Keratinocyte (primary cell): ENCODE measurements around the gene SH2D1B. TPM values are rescaled to one million over a fixed set of nuclear protein-coding genes. Genes with fewer than 3 reads are reported as not detected.
"Not testable (repeated sequence)": the region's sequence is repeated elsewhere in the genome, so short reads cannot be mapped to it uniquely, and the experiment has no call there.

Experiments
- DNase-seq: peaks from one replicate; pipeline ENCODE4 v3.0.0-alpha.2; 2011; ENCODE audit warnings: low read depth, missing footprints, low spot score
- FAIRE-seq: peaks from 2 replicates; lab custom pipeline; 2011; peaks lifted over from hg19 to GRCh38; lab: Jason Lieb, UNC
- H2AFZ ChIP-seq: 2 replicates; pipeline ENCODE4 v1.6.0; 2012; ENCODE audit warnings: low read length, control low read depth, inconsistent platforms; ENCODE audit not compliant: control insufficient read depth
- H3K27ac ChIP-seq: 2 replicates; pipeline ENCODE4 v1.5.1; 2011; ENCODE audit warnings: low read length; ENCODE audit not compliant: control insufficient read depth, insufficient read depth
- H3K27me3 ChIP-seq: 3 replicates; pipeline ENCODE4 v1.6.0; 2011; ENCODE audit warnings: low read length; ENCODE audit not compliant: control insufficient read depth, insufficient read depth; ENCODE audit errors: extremely low read depth
- H3K36me3 ChIP-seq, 2 experiments: 2 replicates in 1 of 2; 3 replicates in 1 of 2; pipeline ENCODE4 v1.5.1; 2011; ENCODE audit warnings: low read length in 2 of 2, mild to moderate bottlenecking in 1 of 2; ENCODE audit not compliant: control insufficient read depth in 2 of 2, insufficient read depth in 2 of 2; ENCODE audit errors: extremely low read depth in 1 of 2
- H3K4me1 ChIP-seq: 3 replicates; pipeline ENCODE4 v1.5.1; 2011; ENCODE audit warnings: low read length; ENCODE audit not compliant: control insufficient read depth, insufficient read depth; ENCODE audit errors: extremely low read depth
- H3K4me2 ChIP-seq: 3 replicates; pipeline ENCODE4 v1.6.0; 2011; ENCODE audit warnings: low read depth, low read length; ENCODE audit not compliant: control insufficient read depth, insufficient read depth; ENCODE audit errors: extremely low read depth
- H3K4me3 ChIP-seq, 3 experiments: fragments of 200-600 bp in 1 of 3; sonication (generic) in 1 of 3; 2 replicates in 2 of 3; 3 replicates in 1 of 3; pipeline ENCODE4 v1.5.1; 2011 to 2016; ENCODE audit warnings: low read length in 3 of 3, mild to moderate bottlenecking in 3 of 3, control low read depth in 2 of 3, inconsistent platforms in 1 of 3, low read depth in 1 of 3, mixed read lengths in 1 of 3, mixed run types in 1 of 3, moderate library complexity in 1 of 3; ENCODE audit not compliant: control insufficient read depth in 2 of 3, insufficient read depth in 2 of 3; ENCODE audit errors: extremely low read depth in 1 of 3
- H3K79me2 ChIP-seq: 2 replicates; pipeline ENCODE4 v1.6.0; 2012; ENCODE audit warnings: low read length; ENCODE audit not compliant: control insufficient read depth, insufficient read depth
- H3K9ac ChIP-seq: 3 replicates; pipeline ENCODE4 v1.6.0; 2011; ENCODE audit warnings: low read length; ENCODE audit not compliant: control insufficient read depth, insufficient read depth; ENCODE audit errors: extremely low read depth
- H3K9me1 ChIP-seq: 3 replicates; pipeline ENCODE4 v1.6.0; 2011; ENCODE audit warnings: low read length; ENCODE audit not compliant: control insufficient read depth, insufficient read depth; ENCODE audit errors: extremely low read depth
- H3K9me3 ChIP-seq: 2 replicates; pipeline ENCODE4 v1.5.1; 2012; ENCODE audit warnings: low read depth, low read length; ENCODE audit not compliant: control insufficient read depth
- H4K20me1 ChIP-seq: 3 replicates; pipeline ENCODE4 v1.6.0; 2011; ENCODE audit warnings: low read length; ENCODE audit not compliant: control insufficient read depth, insufficient read depth; ENCODE audit errors: extremely low read depth
- CTCF ChIP-seq, 3 experiments: IDR thresholded peaks in 1 of 3; conservative IDR thresholded peaks in 1 of 3; optimal IDR thresholded peaks in 1 of 3; 2 replicates in 2 of 3; 3 replicates in 1 of 3; pipeline versions ENCODE3 to v1.5.1; 2011; ENCODE audit warnings: low read length in 3 of 3, mild to moderate bottlenecking in 3 of 3, moderate library complexity in 2 of 3, control low read depth in 1 of 3, inconsistent platforms in 1 of 3; ENCODE audit not compliant: insufficient read depth in 2 of 3; ENCODE audit errors: extremely low read depth in 1 of 3
- EZH2 ChIP-seq: IDR thresholded peaks from one replicate; pipeline ENCODE4 v1.6.1; 2012; ENCODE audit warnings: inconsistent platforms, mild to moderate bottlenecking, low read length, moderate library complexity
- dilution Hi-C: fragments of 300-500 bp; cut with MboI; formaldehyde crosslinking; loops from one replicate; pipeline ENCODE4 v1.7.0; 2020; ENCODE audit warnings: low sequenced_read_pairs; ENCODE audit not compliant: extremely low pct_ligation_motif_present
- polyA plus RNA-seq, 5 experiments: library from polyadenylated mRNA; depleted of rRNA in 3 of 5; stranded (reverse) in 3 of 5; stranded (forward) in 1 of 5; unstranded in 1 of 5; fragments of >200 nt; gene quantifications; 1 replicate in 1 of 5; 2 replicates in 3 of 5; 3 replicates in 1 of 5; pipeline versions ENCODE4 v1.2.1 to v1.2.3, GENCODE V29; 2011 to 2012; ENCODE audit warnings: missing spikeins in 2 of 5, low read depth in 1 of 5, low replicate concordance in 1 of 5

The SH2D1B gene
- polyA plus RNA-seq, 1 donor (not counting 4 experiments of a cell fraction or from before 2014, with no cell fraction given) = not detected

DNA sequence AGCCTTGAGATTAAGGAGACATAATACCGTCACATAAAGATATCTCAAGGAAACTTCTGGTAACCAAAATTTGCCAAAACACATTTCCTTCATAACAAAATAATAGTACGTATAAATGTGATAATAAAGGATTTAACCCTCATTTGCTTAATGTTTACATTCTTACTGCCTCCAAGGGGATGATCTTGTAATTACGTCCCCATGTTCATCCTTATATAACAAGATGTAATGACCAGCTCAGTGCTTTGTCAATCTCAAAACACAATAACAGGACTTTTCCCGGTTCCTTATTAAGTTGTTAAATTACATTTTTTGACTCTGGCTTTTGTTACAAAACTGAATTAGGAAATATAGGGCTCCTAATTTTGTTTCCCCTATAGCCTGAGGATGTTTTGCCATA, 44.4 kb upstream of the SH2D1B start:
- no peak for FAIRE-seq
- no peaks in the 10 kb centered on the region for H3K36me3 ChIP-seq
- H3K9ac ChIP-seq = no peak overlapping the region
- H3K9me3 ChIP-seq = no peaks in the 10 kb centered on the region
- H3K27ac ChIP-seq = no peak overlapping the region
- H3K4me3 ChIP-seq = no peak overlapping the region
- no peak for DNase-seq
- H4K20me1 ChIP-seq = no peaks in the 10 kb centered on the region
- no peaks in the 10 kb centered on the region for H3K27me3 ChIP-seq
- H2AFZ ChIP-seq = no peak overlapping the region
- dilution Hi-C loops = no loop called here
- H3K4me1 ChIP-seq = no peaks in the 10 kb centered on the region
- H3K9me1 ChIP-seq = no peaks in the 10 kb centered on the region
- TF ChIP-seq CTCF (optimal IDR thresholded peaks at IDR 0.05 in 1 of 3, IDR thresholded peaks at IDR 0.05 in 1 of 3, conservative IDR thresholded peaks at IDR 0.05 in 1 of 3; ENCODE audit: extremely low read depth in 1 of 3, insufficient read depth in 2 of 3, low read length in 3 of 3) (no peak), EZH2 (no peak)
- no peaks in the 10 kb centered on the region for H3K79me2 ChIP-seq
- no peak overlapping the region for H3K4me2 ChIP-seq

- H4K20me1 ChIP-seq, H3K4me2 ChIP-seq, H3K79me2 ChIP-seq, H3K36me3 ChIP-seq, FAIRE-seq, H3K27me3 ChIP-seq, H3K4me3 ChIP-seq, DNase-seq, H3K9ac ChIP-seq, H3K27ac ChIP-seq, dilution Hi-C loops, H3K4me1 ChIP-seq, H2AFZ ChIP-seq, H3K9me3 ChIP-seq, H3K9me1 ChIP-seq: not testable (repeated sequence)
These were observed 42.4 kb upstream of the SH2D1B start for GRCh38 chr1:162454361-162454760.

DNA sequence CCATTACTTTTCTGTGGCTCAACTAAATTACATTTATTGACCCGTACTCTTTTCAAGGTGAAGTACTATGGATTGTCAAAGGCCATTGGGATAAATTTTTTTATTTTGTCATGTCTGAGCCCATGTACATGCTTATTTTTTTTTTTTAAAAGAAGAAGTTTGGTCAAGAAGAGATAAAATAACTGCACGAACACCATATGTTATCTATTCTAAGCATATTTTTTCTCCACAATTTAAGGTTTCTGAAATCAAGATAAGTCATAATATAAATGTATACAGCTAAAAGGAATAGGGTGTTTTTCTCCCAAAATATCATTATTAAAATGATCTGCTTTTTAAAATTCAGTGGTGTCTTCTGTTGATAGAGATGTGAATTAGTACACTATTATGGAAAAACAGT, 35.0 kb upstream of the SH2D1B start:
- H3K36me3 ChIP-seq = no peaks in the 10 kb centered on the region
- TF ChIP-seq CTCF (optimal IDR thresholded peaks at IDR 0.05 in 1 of 3, IDR thresholded peaks at IDR 0.05 in 1 of 3, conservative IDR thresholded peaks at IDR 0.05 in 1 of 3; ENCODE audit: extremely low read depth in 1 of 3, insufficient read depth in 2 of 3, low read length in 3 of 3) (no peak), EZH2 (no peak)
- peaks cover 11% of the 10 kb centered on the region for H3K27me3 ChIP-seq
- H3K79me2 ChIP-seq = no peaks in the 10 kb centered on the region
- H3K4me1 ChIP-seq = no peaks in the 10 kb centered on the region
- H3K27ac ChIP-seq = no peak overlapping the region
- no peak overlapping the region for H3K9ac ChIP-seq
- no peaks in the 10 kb centered on the region for H4K20me1 ChIP-seq
- FAIRE-seq = no peak
- no peaks in the 10 kb centered on the region for H3K9me3 ChIP-seq
- dilution Hi-C loops = no loop called here
- no peak overlapping the region for H2AFZ ChIP-seq
- no peaks in the 10 kb centered on the region for H3K9me1 ChIP-seq
- no peak overlapping the region for H3K4me2 ChIP-seq
- DNase-seq = no peak
- no peak overlapping the region for H3K4me3 ChIP-seq
